ENCODE measurements around the gene GPC3.

GPC3 gene

GRCh38 chrX:133699023-133699728 lies 286.2 kb downstream of the GPC3 start:
- Histone ChIP-seq H3K27ac (ENCODE audit: low read depth, low read length) (no peak overlapping the region), H3K4me3 (ENCODE audit: low read length) (no peak overlapping the region), H2BK15ac (replicated peaks; ENCODE audit: low read depth) (no peak overlapping the region), H3K27me3 (ENCODE audit: insufficient read depth, low read length, poor library complexity) (no peaks in the 10 kb centered on the region), H3K4ac (ENCODE audit: low read depth, low read length) (no peak overlapping the region), H3K18ac (ENCODE audit: low read length) (no peak overlapping the region), H3K4me2 (ENCODE audit: low read length) (no peak overlapping the region), H3K79me2 (ENCODE audit: control insufficient read depth, insufficient read depth, low read length) (no peaks in the 10 kb centered on the region), H2BK120ac (ENCODE audit: low read depth, low read length) (no peak overlapping the region), H3K56ac (ENCODE audit: low read length) (no peak overlapping the region), H3K23ac (ENCODE audit: low read length) (no peak overlapping the region), H4K8ac (ENCODE audit: low read depth, low read length) (no peak overlapping the region), H3K79me1 (ENCODE audit: low read length) (no peaks in the 10 kb centered on the region), H3K36me3 (ENCODE audit: control insufficient read depth, insufficient read depth, low read length) (no peaks in the 10 kb centered on the region), H3K4me1 (ENCODE audit: control insufficient read depth, low read depth, low read length) (peaks cover 2% of the 10 kb centered on the region), H4K5ac (ENCODE audit: low read length) (no peak overlapping the region), H3K9ac (ENCODE audit: low read length) (no peak overlapping the region), H2AK5ac (ENCODE audit: low read length) (no peak overlapping the region), H2BK5ac (ENCODE audit: low read length) (no peak overlapping the region)
- no peak for DNase-seq
- WGBS (ENCODE audit: extremely low coverage, insufficient coverage, low lambda C conversion rate) = no CpG with 5 or more reads among the region's 7 CpGs

GRCh38 chrX:133698298-133698697 lies 287.1 kb downstream of the GPC3 start:
- Histone ChIP-seq H3K4me3 (ENCODE audit: low read length) (no peak overlapping the region), H3K23ac (ENCODE audit: low read length) (no peak overlapping the region), H3K4me2 (ENCODE audit: low read length) (no peak overlapping the region), H2BK15ac (replicated peaks; ENCODE audit: low read depth) (no peak overlapping the region), H3K36me3 (ENCODE audit: control insufficient read depth, insufficient read depth, low read length) (no peaks in the 10 kb centered on the region), H2AK5ac (ENCODE audit: low read length) (no peak overlapping the region), H4K8ac (ENCODE audit: low read depth, low read length) (no peak overlapping the region), H4K5ac (ENCODE audit: low read length) (no peak overlapping the region), H3K18ac (ENCODE audit: low read length) (no peak overlapping the region), H3K9ac (ENCODE audit: low read length) (no peak overlapping the region), H3K27me3 (ENCODE audit: insufficient read depth, low read length, poor library complexity) (no peaks in the 10 kb centered on the region), H3K4me1 (ENCODE audit: control insufficient read depth, low read depth, low read length) (peaks cover 2% of the 10 kb centered on the region), H3K79me1 (ENCODE audit: low read length) (no peaks in the 10 kb centered on the region), H3K4ac (ENCODE audit: low read depth, low read length) (no peak overlapping the region), H3K27ac (ENCODE audit: low read depth, low read length) (no peak overlapping the region), H2BK5ac (ENCODE audit: low read length) (no peak overlapping the region), H2BK120ac (ENCODE audit: low read depth, low read length) (no peak overlapping the region), H3K79me2 (ENCODE audit: control insufficient read depth, insufficient read depth, low read length) (no peaks in the 10 kb centered on the region), H3K56ac (ENCODE audit: low read length) (no peak overlapping the region)
- WGBS (ENCODE audit: extremely low coverage, insufficient coverage, low lambda C conversion rate) = no CpG with 5 or more reads among the region's 2 CpGs
- peak; percentile 16 for DNase-seq

- Histone ChIP-seq H3K27me3 (ENCODE audit: insufficient read depth, low read length, poor library complexity) (no peaks in the 10 kb centered on the region), H4K8ac (ENCODE audit: low read depth, low read length) (no peak overlapping the region), H3K9ac (ENCODE audit: low read length) (no peak overlapping the region), H2BK15ac (replicated peaks; ENCODE audit: low read depth) (no peak overlapping the region), H3K56ac (ENCODE audit: low read length) (no peak overlapping the region), H3K4me3 (ENCODE audit: low read length) (no peak overlapping the region), H3K27ac (ENCODE audit: low read depth, low read length) (no peak overlapping the region), H2AK5ac (ENCODE audit: low read length) (no peak overlapping the region), H3K23ac (ENCODE audit: low read length) (no peak overlapping the region), H3K4me2 (ENCODE audit: low read length) (no peak overlapping the region), H3K36me3 (ENCODE audit: control insufficient read depth, insufficient read depth, low read length) (no peaks in the 10 kb centered on the region), H3K4ac (ENCODE audit: low read depth, low read length) (no peak overlapping the region), H4K5ac (ENCODE audit: low read length) (no peak overlapping the region), H3K79me2 (ENCODE audit: control insufficient read depth, insufficient read depth, low read length) (no peaks in the 10 kb centered on the region), H3K79me1 (ENCODE audit: low read length) (no peaks in the 10 kb centered on the region), H3K4me1 (ENCODE audit: control insufficient read depth, low read depth, low read length) (peaks cover 2% of the 10 kb centered on the region), H2BK120ac (ENCODE audit: low read depth, low read length) (no peak overlapping the region), H2BK5ac (ENCODE audit: low read length) (no peak overlapping the region), H3K18ac (ENCODE audit: low read length) (no peak overlapping the region)
- WGBS (ENCODE audit: extremely low coverage, insufficient coverage, low lambda C conversion rate) = no CpG with 5 or more reads among the region's 3 CpGs
- no peak for DNase-seq
These were observed 287.7 kb downstream of the GPC3 start for GRCh38 chrX:133697656-133698055.

- Histone ChIP-seq H3K23ac (ENCODE audit: low read length) (no peak overlapping the region), H3K27ac (ENCODE audit: low read depth, low read length) (no peak overlapping the region), H3K4me1 (ENCODE audit: control insufficient read depth, low read depth, low read length) (no peaks in the 10 kb centered on the region)
These were observed 295.3 kb downstream of the GPC3 start for GRCh38 chrX:133689997-133690599.

GRCh38 chrX:133685822-133686221 lies 299.6 kb downstream of the GPC3 start:
- no peak overlapping the region for H3K9ac ChIP-seq (ENCODE audit: low read length)
- no peak overlapping the region for H4K5ac ChIP-seq (ENCODE audit: low read length)
- H4K8ac ChIP-seq (ENCODE audit: low read depth, low read length) = no peak overlapping the region
- no peak overlapping the region for H3K18ac ChIP-seq (ENCODE audit: low read length)
- no peak overlapping the region for H2BK5ac ChIP-seq (ENCODE audit: low read length)
- H3K4me3 ChIP-seq (ENCODE audit: low read length) = no peak overlapping the region
- no peaks in the 10 kb centered on the region for H3K79me2 ChIP-seq (ENCODE audit: control insufficient read depth, insufficient read depth, low read length)
- H3K27ac ChIP-seq (ENCODE audit: low read depth, low read length) = no peak overlapping the region
- WGBS (ENCODE audit: extremely low coverage, insufficient coverage, low lambda C conversion rate) = no CpG with 5 or more reads among the region's 3 CpGs
- no peak overlapping the region for H3K4ac ChIP-seq (ENCODE audit: low read depth, low read length)
- no peaks in the 10 kb centered on the region for H3K27me3 ChIP-seq (ENCODE audit: insufficient read depth, low read length, poor library complexity)
- H3K56ac ChIP-seq (ENCODE audit: low read length) = no peak overlapping the region
- no peak overlapping the region for H2BK15ac ChIP-seq (replicated peaks; ENCODE audit: low read depth)
- no peaks in the 10 kb centered on the region for H3K4me1 ChIP-seq (ENCODE audit: control insufficient read depth, low read depth, low read length)
- peak; percentile 65 for DNase-seq
- no peak overlapping the region for H2AK5ac ChIP-seq (ENCODE audit: low read length)
- no peaks in the 10 kb centered on the region for H3K79me1 ChIP-seq (ENCODE audit: low read length)
- H3K4me2 ChIP-seq (ENCODE audit: low read length) = no peak overlapping the region
- H3K36me3 ChIP-seq (ENCODE audit: control insufficient read depth, insufficient read depth, low read length) = no peaks in the 10 kb centered on the region
- H2BK120ac ChIP-seq (ENCODE audit: low read depth, low read length) = no peak overlapping the region
- H3K23ac ChIP-seq (ENCODE audit: low read length) = no peak overlapping the region

More at GRCh38 chrX:133689997-133690599, 295.3 kb downstream of the GPC3 start:
- no peak for DNase-seq
- no peaks in the 10 kb centered on the region for H3K79me1 ChIP-seq (ENCODE audit: low read length)
- H3K36me3 ChIP-seq (ENCODE audit: control insufficient read depth, insufficient read depth, low read length) = no peaks in the 10 kb centered on the region
- no peak overlapping the region for H2BK120ac ChIP-seq (ENCODE audit: low read depth, low read length)
- H3K56ac ChIP-seq (ENCODE audit: low read length) = no peak overlapping the region
- no peak overlapping the region for H3K18ac ChIP-seq (ENCODE audit: low read length)
- no peak overlapping the region for H2BK15ac ChIP-seq (replicated peaks; ENCODE audit: low read depth)
- peak overlapping the region; percentile 28 for H4K8ac ChIP-seq (ENCODE audit: low read depth, low read length)
- H3K9ac ChIP-seq (ENCODE audit: low read length) = no peak overlapping the region
- H3K27me3 ChIP-seq (ENCODE audit: insufficient read depth, low read length, poor library complexity) = no peaks in the 10 kb centered on the region
- WGBS (ENCODE audit: extremely low coverage, insufficient coverage, low lambda C conversion rate) = no CpG with 5 or more reads among the region's 1 CpG
- no peak overlapping the region for H2BK5ac ChIP-seq (ENCODE audit: low read length)
- H2AK5ac ChIP-seq (ENCODE audit: low read length) = no peak overlapping the region
- H3K4me3 ChIP-seq (ENCODE audit: low read length) = no peak overlapping the region
- H3K4me2 ChIP-seq (ENCODE audit: low read length) = no peak overlapping the region
- no peak overlapping the region for H4K5ac ChIP-seq (ENCODE audit: low read length)
- H3K79me2 ChIP-seq (ENCODE audit: control insufficient read depth, insufficient read depth, low read length) = no peaks in the 10 kb centered on the region
- H3K4ac ChIP-seq (ENCODE audit: low read depth, low read length) = no peak overlapping the region

Measured in mesendoderm (in vitro differentiated cells).